GM21447 (cell line): ENCODE results near the gene PCID2.
"Not testable (repeated sequence)": the region's sequence is repeated elsewhere in the genome, so short reads cannot be mapped to it uniquely, and the experiment has no call there.

Source experiments
- ATAC-seq: cut with Tn5 transposase; IDR thresholded peaks from one replicate; pipeline ENCODE4 v1.9.1; 2021; ENCODE audit not compliant: unreplicated experiment

The PCID2 gene

DNA sequence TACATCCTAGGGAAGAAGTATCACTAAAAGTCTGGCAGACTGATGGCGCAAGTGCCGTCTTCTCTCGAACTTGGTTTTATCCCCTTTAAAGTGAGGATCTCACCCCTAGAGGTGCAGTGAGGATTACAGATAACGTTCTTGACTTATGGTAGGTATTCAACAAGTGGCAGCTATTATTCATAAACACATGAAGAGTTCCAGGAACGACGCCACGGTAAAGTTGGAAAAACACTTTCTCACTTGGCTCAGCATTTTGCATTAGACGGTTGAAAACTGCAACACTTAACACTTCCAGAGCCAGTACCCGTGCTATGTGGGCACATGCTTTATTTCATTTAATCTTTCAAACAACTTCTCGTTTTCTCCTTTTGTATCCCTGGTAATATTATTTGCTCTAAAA, 41.3 kb downstream of the PCID2 start:
- no peak for ATAC-seq

DNA sequence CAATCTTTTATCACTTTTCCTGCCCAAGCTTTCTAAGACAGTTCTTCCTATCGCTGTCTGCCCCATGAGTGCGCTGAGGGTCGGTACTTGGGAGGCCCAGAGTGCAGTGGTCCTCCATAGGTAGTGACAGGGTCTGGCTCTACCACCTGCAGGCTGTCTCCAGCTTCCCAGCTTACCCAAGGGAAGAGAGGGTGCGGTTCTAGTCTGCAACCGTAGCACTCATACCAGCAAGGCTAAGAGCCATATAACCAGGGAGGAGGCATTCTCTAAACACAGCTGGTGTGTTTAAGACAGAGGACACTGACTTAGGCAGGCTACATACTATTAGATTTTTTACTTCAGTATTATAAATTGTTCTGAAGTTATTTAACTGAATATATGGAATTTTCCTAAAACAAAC, 41.8 kb downstream of the PCID2 start:
- ATAC-seq = no peak

DNA sequence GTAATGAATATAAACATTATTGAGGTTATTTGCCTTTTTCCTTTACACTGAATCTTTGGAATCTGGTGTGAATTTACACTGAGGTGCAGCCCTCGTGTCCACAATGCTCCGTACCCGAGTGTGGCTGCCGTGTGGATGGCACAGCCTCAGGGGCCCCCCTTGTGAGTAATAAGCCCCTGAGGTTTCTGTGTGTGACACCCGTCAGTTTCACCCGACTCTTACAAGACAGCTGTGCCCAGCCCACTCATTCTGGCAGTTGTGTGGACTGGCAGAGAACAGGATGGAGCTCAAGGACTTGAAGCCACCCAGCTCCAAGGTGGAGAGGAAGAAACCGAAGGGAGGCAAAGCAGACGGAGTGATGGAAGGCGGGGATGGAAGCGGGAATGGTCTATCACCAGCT, 42.2 kb downstream of the PCID2 start:
- no peak for ATAC-seq

DNA sequence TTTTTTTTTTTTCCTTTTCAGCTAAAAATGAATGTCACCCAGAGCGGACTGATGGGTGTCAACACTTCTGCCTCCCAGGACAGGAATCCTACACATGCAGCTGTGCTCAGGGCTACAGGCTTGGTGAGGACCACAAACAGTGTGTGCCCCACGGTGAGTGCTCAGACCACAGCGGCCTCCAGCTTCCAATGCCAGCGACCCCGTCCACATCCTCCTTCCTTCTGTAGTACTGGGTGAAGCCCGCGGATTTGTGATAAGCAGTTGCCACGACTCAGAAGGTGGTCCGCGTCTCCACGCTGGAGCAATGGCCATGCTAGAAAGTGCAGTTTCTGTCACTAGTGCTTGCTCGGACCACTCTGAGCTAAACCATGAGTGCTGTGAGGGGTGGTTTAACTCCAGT, 44.0 kb downstream of the PCID2 start:
- no peak for ATAC-seq

DNA sequence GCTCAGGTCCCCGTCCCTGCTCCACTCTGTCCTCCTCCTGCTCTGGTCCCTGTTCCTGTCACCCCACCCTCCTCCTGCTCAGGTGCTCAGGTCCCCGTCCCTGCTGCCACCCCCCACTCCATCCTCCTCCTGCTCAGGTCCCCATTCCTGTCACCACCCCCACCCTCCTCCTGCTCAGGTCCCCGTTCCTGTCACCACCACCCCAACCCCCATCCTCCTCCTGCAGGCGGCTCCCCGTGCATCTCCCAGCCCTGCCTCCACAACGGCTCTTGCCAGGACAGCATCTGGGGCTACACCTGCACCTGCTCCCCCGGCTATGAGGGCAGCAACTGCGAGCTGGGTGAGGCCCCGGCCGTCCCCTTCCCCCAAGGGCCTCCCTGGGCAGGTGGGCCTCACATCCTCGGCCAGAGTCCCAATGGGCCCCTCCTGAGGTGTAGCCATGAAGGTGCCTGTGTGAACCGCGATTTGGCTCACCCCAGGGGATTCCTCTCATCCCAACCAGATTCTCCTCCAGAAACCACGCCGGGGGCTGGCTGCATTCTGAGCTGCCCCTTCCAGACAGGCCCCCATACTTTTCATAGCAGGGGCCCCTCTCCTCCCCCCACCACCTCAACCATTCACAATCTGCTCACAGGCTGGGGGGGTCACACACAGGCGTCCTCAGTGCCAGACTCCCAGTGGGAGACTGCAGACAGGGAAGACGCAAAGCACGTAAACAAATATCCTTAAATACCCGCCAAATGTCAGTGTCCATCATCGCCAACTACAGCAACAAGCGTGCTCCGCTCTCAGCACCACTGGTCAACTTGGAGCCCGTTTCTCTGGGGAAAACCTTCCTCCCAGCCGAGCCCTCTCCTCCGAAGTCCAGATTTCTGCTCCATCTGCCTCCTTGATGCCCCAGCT, 45.4 kb downstream of the PCID2 start:
- no peak for ATAC-seq

DNA sequence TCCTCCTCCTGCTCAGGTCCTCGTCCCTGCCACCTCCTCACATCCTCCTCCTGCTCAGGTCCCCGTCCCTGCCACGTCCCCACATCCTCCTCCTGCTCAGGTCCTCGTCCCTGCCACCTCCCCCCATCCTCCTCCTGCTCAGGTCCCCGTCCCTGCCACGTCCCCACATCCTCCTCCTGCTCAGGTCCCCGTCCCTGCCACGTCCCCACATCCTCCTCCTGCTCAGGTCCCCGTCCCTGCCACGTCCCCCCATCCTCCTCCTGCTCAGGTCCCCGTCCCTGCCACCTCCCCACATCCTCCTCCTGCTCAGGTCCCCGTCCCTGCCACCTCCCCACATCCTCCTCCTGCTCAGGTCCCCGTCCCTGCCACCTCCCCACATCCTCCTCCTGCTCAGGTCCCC, 46.5 kb downstream of the PCID2 start:
- not testable (repeated sequence) for ATAC-seq

DNA sequence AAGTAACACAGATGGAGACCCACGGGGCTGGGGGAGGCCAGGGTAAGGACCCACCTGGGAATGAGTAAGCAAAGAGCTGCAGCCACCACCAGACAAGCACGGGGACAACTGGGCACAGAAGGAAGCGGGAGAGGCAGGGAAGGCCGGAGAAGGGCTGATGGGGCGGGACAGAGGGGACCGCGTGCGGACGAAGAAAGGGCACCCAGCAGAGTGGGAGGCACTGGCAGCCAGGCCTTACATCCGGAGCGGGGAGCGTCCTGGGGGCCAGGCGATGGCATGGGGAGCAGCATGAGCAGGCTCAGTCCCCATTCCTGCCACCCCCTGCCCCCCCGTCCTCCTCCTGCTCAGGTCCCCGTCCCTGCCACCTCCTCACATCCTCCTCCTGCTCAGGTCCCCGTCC, 47.0 kb downstream of the PCID2 start:
- ATAC-seq = no peak

DNA sequence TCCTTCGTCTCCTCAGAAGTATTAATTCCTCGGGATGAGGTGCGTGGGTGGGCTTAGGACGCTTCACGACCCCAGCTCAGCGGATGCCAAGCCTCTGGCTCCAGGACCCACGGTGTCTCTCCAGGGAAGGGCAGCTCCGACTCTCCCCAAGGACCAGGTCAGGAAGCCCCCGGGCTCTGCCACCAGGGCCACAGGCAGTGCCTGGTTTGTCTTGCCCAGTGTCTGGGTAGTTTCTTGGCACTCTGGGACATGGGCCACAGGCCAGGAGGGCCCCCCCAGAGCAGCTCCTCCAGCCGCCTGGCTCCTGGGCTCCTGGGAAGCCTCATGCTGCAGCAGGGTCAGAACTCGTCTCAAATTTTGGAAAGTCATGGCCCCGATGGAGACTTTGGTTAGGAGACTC, 47.5 kb downstream of the PCID2 start:
- no peak for ATAC-seq

DNA sequence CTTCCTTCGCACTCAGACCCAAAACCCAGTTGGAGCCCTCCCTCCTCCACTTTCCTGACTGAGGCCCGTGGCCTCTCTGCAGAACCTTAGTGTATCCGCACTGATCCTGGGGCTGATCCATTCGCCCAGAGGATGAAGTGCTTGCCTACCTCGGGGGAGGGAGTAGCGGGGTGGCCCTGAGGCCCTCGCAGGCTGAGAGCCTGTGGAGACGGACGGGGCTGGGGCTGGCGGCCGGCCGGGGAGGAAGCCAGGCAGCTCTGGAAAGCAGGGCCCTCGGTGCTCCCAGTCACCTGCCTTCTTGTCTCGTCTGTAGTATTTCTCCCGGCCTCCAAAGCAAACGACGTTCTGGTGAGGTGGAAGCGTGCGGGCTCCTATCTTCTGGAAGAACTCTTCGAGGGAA, 48.8 kb downstream of the PCID2 start:
- ATAC-seq = no peak

DNA sequence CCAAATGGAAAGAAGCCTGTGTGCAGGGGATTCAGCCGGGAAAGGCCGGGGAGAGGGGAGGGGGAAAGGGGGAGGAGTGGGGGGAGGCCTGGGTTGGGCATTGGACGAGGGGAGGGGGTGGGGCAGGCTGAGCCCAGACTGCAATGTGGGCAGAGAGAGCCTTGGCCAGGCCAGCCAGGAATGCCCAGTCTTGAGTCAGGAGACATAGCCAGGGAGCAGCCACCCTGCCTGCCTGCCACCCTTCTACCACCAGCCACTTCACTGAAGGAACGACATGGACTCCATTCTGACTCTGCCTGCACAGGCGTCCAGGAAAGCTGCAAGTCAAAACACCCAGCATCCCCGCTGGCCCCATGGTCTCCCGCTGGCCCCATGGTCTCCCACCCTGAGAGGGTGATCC, 49.5 kb downstream of the PCID2 start:
- no peak for ATAC-seq

DNA sequence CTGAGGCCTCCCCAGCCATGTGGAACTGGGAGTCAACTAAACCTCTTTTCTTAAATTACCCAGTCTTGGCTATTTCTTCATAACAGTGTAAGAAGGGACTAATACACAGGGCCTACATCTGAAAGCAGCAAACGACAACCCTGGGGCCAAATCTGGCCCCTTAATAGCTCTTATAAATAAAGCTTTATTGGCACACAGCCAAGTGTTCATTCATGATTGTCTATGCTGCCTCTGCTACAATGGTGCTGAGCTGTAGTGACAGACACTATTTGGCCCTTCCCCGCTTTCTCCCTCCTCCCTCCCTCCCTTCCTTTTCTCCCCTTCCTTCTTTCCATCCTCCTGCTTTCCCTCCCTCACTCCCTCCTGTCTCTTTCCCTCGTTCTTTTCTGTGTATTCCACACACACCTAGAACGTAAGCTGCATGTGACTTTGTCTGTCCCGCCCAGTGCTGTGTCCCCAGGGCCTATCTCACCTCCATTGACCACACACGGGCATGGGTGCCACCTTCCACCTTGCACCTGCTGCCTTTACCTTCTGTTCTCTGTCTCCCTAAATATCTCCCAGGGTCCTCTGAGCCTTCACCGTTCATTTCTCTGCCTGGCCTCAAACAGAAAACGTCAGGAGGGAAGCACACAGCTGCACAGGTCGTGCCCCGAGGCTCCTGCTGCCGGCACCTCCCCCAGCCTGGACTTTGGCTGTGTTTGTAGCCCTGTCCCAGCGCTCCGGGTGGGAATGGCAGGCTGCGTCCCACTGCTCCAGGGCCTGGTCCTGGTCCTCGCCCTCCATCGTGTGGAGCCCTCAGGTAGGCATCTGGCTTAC, 50.3 kb downstream of the PCID2 start, which contains the start of gene PROZ:
TSS of gene PROZ (plus strand) at position 720 of the 819 bp plus-strand sequence. CDS start at position 733, 13 bp downstream.
- ATAC-seq = no peak

DNA sequence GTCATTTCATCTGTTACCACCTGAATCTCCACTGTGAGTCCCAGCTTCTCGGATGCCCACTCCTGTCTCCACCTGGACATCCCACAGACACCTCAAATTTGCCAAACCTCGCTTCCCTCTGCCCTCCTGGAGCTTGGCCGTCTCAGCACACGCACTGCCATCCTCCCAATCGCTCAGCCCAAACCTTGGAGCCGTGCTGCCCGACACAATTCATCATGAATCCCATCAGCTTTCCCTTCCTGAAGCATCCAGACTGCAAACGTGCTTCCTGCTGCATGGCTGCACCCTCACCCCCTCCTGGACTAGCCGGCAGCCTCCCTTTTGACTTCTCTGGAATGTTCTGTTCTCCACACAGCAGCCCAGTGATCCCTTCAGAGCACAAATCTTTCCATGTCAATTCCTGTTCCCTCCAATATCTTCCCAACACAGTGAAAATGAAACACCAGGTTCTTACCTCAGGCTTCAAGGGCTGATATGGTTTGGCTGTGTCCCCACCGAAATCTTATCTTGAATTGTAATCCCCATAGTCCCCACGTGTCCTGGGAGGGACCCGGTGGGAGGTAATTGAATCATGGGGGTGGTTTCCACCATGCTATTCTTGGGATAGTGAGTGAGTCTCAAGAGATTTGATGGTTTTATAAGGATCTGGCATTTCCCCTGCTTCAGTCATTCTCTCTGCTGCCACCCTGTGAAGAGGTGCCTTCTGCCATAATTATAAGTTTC, 51.1 kb downstream of the PCID2 start:
- no peak for ATAC-seq

DNA sequence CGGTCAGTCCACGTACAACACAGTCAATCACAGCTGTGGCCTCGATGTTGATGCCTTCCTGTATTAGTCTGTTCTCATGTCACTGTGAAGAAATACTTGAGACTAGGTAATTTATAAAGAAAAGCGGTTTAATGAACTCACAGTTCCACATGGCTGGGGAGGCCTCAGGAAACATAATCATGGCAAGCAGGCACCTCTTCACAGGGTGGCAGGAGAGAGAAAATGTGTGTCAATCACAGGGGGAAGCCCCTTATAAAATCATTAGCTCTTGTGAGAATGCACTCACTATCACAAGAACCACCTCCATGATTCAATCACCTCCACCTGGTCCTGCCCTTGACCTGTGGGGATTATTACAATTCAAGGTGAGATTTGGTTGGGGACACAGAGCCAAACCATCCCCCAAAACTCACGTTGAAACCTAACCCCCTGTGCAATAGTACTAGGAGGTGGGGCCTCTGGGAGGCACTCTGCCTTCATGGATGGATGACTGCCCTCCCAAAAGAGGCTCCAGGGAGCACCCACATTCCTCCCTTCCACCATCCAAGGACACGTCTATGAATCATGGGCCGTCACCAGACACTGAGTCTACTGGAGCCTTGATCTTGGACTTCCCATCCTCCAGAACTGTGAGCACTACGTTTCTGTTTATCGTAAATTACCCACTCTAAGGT, 52.4 kb downstream of the PCID2 start:
- ATAC-seq = no peak

DNA sequence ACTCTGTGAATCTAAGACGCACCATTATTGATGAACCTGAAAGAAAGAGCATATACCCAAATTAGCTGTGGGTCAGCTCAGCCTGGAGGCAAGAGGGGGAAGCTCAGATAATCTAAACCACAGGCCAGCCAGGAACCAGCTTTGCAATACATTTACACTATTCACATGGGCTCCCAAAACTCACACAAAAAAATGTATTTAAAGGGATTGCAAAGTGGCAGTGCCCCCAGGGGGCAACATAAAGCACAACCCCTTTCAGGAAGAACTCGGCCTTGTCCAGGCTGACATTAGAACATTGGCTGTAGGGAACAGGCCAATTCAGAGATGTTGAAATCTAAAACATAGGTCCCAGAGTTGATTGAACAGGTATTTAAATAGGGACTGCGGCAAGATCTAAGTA, 53.3 kb downstream of the PCID2 start:
- ATAC-seq = no peak

DNA sequence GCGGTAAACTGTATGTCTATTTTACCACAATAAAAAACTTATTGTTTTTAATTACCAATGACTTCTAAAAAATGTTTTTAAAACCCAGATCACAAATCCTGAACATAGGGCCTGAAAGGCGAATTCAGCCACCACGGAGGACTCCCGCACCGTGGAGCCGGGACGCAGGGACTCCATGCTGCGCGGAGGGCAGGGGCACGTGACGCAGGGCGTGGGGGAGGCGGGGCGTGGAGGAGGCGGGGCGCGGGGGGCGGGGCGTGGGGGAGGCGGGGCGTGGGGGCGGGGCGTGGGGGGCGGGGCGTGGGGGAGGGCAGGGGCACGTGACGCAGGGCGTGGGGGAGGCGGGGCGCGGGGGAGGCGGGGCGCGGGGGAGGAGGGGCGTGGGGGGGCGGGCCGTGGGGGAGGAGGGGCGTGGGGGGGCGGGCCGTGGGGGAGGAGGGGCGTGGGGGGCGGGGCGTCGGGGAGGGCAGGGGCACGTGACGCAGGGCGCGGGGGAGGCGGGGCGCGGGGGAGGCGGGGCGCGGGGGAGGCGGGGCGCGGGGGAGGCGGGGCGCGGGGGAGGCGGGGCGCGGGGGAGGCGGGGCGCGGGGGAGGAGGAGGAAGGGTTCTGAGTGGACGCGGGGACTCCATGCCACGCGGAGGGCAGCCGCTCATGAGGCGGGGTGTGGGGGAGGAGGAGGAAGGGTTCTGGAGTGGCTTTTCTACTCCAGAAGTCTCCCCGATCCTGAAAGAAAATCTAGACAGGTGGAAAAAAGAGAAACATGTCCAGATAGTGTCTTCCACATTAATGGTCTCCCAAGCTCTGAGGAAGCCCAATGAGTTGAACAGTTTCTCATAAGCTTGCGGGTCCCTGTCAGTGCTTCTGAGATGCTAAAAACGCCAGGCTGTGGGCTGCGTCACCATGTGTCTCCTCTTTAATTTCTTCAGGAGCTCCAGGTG, 54.4 kb downstream of the PCID2 start:
- peak; percentile 51 for ATAC-seq

DNA sequence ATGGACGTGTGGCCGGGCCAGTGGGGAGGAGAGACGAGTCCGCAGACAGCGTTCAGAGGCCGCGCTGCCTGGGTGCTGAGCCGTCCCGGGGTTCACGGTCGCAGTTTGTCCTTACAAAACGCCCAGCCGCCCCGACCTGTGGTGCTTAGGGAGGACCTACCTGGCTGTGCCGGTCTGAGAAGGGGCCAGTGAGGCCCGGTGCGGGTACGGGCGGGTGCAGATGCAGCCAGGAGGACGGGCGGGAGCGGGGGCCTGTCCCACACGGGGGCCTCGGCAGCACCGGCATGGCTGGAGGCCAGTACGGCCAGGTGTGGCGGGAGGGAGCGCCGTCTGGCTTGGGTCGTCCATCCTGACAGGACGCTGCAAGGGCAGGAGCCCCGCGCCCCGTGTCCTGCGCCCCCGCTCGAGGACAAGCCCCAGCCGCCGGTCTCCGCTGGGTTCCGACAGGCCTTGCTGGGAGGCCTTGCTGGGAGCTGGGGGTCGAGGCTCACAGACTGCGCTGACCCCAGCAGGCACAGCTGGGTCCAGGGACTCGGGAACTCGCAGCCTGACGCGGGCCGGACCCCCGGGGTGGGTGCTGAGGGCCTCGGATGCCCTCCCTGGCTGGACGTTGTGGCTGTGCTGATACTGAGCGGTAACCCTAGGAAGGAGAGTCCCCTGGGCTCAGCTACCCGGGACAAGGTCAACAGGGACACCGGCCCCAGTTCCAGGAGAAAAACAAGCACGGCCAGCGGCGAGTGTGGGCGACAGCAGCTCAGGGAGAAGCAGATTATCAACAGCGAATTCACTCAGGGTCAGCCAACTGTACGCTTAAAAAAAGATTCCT, 55.3 kb downstream of the PCID2 start:
- peak; percentile 23 for ATAC-seq

DNA sequence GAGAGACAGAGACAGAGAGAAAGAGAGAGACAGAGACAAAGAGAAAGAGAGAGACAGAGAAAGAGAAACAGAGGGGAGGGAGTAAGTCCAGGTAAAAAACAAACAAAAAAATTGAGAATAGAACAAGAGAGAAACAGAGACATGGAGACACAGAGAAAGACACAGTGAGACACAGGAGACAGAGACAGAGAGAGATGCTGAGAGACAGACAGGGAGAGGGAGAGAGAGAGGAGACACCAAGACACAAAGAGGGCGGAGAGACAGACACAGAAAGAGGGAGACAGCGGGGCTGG, 55.8 kb downstream of the PCID2 start:
- ATAC-seq = no peak

DNA sequence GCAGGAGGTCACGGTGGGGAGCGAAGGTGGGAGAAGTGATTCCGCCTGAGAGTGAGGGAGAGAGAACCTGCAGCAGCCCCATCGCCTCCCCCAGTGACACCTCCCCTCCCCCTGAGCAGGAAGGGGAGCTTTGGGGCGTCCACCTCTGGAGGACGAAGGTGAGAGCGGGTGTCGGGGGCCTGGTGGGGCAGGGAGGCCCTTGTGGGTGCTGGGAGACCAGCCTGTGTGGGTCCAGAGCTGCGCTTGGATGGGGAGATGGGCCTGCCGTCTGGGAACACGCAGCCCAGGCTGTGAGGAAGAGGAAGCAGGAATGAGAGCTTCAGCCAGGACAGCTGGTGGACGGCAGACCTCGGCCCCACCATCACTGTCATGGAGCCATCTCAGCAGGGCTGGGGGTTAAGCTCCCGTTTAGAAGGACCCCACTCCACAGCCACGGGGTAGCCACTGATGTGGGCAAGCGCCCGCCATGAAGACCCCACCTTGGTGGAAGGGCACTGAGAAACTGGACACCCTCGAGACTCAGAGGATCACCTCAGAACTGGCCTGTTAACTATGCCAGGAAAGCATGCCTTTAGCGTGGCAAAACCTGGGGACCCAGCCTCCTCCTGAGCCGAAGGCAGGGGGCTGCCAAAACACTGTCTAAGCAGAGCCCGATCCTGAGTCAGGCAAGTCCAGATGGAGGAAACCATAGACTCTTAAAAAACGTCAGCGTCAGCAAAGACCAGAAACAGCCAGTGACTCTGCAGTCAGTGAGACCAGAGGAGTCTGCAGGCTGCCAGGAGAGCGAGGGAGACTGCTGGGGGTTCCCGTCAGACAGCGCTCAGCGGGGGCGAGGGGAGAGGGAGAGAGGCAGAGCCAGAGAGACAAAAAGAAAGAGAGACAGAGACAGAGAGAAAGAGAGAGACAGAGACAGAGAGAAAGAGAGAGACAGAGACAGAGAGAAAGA, 56.5 kb downstream of the PCID2 start:
- ATAC-seq = no peak
